Panc1 (cell line): Measurements from ENCODE around the gene VPS11.

Experiments
- POLR2AphosphoS5 ChIP-seq: IDR thresholded peaks from 2 replicates; pipeline ENCODE4 v1.6.1; 2012; ENCODE audit warnings: mild to moderate bottlenecking, low read depth, low read length, moderate library complexity
- SIN3A ChIP-seq: IDR thresholded peaks from 2 replicates; pipeline ENCODE4 v1.6.1; 2012; ENCODE audit warnings: low read depth, mild to moderate bottlenecking, low read length, moderate library complexity, borderline replicate concordance; ENCODE audit not compliant: insufficient read depth
- TF ChIP-seq, protein P1 (sequence below): fragments of 450-650 bp; IDR thresholded peaks from 2 replicates; pipeline ENCODE4 v1.5.1; 2017; ENCODE audit warnings: mild to moderate bottlenecking

DNA sequence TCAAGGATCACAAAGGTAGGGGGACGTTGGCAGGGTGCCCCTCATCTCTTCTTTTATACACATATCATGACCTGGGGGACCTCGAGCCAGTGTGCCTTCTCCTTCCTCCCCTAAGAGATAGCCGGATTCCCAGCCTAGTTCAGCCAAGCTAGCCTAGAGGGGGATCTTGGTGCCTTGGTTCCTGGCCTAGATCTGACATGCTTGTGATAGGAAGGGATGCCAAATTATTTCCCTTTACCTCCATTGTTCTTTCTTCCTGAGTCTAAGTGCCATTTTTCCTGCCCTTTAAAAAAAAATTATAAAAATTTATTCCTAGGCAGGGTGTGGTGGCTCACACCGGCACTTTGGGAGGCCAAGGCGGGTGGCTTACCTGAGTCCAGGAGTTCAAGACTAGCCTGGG is 46.7 kb downstream of the VPS11 start:
- TF ChIP-seq, protein P1, sequence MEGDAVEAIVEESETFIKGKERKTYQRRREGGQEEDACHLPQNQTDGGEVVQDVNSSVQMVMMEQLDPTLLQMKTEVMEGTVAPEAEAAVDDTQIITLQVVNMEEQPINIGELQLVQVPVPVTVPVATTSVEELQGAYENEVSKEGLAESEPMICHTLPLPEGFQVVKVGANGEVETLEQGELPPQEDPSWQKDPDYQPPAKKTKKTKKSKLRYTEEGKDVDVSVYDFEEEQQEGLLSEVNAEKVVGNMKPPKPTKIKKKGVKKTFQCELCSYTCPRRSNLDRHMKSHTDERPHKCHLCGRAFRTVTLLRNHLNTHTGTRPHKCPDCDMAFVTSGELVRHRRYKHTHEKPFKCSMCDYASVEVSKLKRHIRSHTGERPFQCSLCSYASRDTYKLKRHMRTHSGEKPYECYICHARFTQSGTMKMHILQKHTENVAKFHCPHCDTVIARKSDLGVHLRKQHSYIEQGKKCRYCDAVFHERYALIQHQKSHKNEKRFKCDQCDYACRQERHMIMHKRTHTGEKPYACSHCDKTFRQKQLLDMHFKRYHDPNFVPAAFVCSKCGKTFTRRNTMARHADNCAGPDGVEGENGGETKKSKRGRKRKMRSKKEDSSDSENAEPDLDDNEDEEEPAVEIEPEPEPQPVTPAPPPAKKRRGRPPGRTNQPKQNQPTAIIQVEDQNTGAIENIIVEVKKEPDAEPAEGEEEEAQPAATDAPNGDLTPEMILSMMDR: no peak
- no peak for TF ChIP-seq POLR2AphosphoS5
- no peak for TF ChIP-seq SIN3A
